HG03095 (cell line): ENCODE results near the gene MAPK8IP3.
"Not testable (repeated sequence)": the region's sequence is repeated elsewhere in the genome, so short reads cannot be mapped to it uniquely, and the experiment has no call there.

ENCODE experiments used
- ATAC-seq: cut with Tn5 transposase; IDR thresholded peaks from one replicate; pipeline ENCODE4 v1.9.1; 2021; ENCODE audit warnings: moderate library complexity; ENCODE audit not compliant: unreplicated experiment

The MAPK8IP3 gene

GRCh38 chr16:1708083-1708767, 2.2 kb downstream of the MAPK8IP3 start:
- no peak for ATAC-seq

- ATAC-seq, result no peak
These were observed 2.8 kb downstream of the MAPK8IP3 start for GRCh38 chr16:1708768-1709180.

- no peak for ATAC-seq
These were observed 3.4 kb downstream of the MAPK8IP3 start for GRCh38 chr16:1709356-1709755.

GRCh38 chr16:1710811-1711507, 5.0 kb downstream of the MAPK8IP3 start:
- no peak for ATAC-seq

- no peak for ATAC-seq
These were observed 6.8 kb downstream of the MAPK8IP3 start for GRCh38 chr16:1712791-1713261.

GRCh38 chr16:1713331-1713730, 7.3 kb downstream of the MAPK8IP3 start:
- ATAC-seq, result no peak

- ATAC-seq, result peak; percentile 67
These were observed 7.9 kb downstream of the MAPK8IP3 start for GRCh38 chr16:1713933-1714332.

GRCh38 chr16:1715220-1715619, 9.2 kb downstream of the MAPK8IP3 start:
- ATAC-seq, result no peak

GRCh38 chr16:1718236-1718635, 12.2 kb downstream of the MAPK8IP3 start:
- not testable (repeated sequence) for ATAC-seq

- ATAC-seq, result not testable (repeated sequence)
These were observed 13.7 kb downstream of the MAPK8IP3 start for GRCh38 chr16:1719559-1720229.

GRCh38 chr16:1721372-1721771, 15.4 kb downstream of the MAPK8IP3 start:
- ATAC-seq, result no peak

GRCh38 chr16:1723450-1724147, 17.6 kb downstream of the MAPK8IP3 start:
- no peak for ATAC-seq

GRCh38 chr16:1724491-1724890, 18.5 kb downstream of the MAPK8IP3 start:
- ATAC-seq, result no peak

GRCh38 chr16:1726661-1727502, 20.9 kb downstream of the MAPK8IP3 start:
- ATAC-seq, result no peak

- ATAC-seq, result no peak
These were observed 21.9 kb downstream of the MAPK8IP3 start for GRCh38 chr16:1727651-1728624.

- no peak for ATAC-seq
These were observed 23.0 kb downstream of the MAPK8IP3 start for GRCh38 chr16:1729026-1729425.

GRCh38 chr16:1729445-1729844, 23.4 kb downstream of the MAPK8IP3 start:
- no peak for ATAC-seq

GRCh38 chr16:1731073-1731472, 25.1 kb downstream of the MAPK8IP3 start:
- no peak for ATAC-seq

- ATAC-seq, result no peak
These were observed 25.6 kb downstream of the MAPK8IP3 start for GRCh38 chr16:1731603-1732002.
